ENCODE data around the gene ACD. TPM values are rescaled to one million over a fixed set of nuclear protein-coding genes. Genes with fewer than 3 reads are reported as not detected.

The ACD gene
- total and polyA plus RNA-seq, 9 of the 15 experiments (the other 6 are each of a cell fraction or from before 2014, with no cell fraction given): 4.2 to 47.4 (median 19.2) TPM

DNA sequence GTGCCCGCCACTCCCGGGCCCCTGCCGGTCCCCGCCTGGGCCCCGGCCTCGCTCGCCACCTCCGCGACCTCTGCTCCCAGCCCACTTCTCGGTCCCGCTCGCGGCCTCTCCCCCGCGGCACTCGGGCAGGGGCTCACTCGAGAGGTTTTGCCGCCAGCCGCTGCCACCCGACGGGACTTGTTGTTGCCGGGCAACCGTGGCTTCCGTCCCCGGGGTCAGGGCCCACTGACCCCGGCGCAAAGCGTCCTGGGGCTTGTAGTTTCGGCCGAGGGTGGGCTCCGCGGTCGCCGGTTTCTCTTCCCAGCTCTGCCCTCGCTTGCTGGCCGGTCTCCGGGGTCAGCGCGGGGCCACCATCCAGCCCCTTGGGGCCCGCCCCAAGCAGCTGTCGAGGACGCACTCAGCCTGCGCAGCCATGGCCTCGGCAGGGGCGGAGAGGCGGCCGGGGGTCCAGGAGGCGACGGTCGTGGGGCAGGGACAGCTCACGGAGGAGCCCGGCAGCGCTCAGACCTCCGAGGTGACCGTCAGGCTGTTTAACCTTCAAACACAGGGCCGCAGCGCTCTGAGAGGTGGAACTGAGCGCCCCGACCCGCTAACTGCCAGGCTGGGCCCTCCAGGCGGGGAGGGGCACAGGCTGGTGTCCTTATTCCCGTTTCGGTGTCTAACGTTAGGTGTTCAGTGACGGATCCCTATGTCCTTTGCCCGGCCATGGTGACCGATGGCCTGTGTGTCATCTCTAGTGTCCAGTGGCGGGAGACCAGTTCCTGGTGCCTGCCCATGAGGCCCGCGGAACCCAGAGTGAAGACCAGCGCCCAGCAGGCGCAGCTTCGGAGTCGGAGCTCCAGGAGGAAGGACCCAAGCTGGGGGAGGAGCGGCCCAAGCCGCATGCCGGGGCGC lies 6.7 kb upstream of the ACD start, which contains the start of the genes C16orf86 and ENKD1 (continued):
- TF ChIP-seq ZNF589 (CRISPR knock-in tag; IDR thresholded peaks at IDR 0.05; ENCODE audit: low read depth) (no peak), MECOM (CRISPR knock-in tag; IDR thresholded peaks at IDR 0.05) (no peak), TRIM24 (IDR thresholded peaks at IDR 0.05) (no peak), ZNF77 (CRISPR knock-in tag; IDR thresholded peaks at IDR 0.05) (no peak), XRCC3 (IDR thresholded peaks at IDR 0.05) (no peak), FOXA1 (IDR thresholded peaks at IDR 0.05; ENCODE audit: borderline replicate concordance) (no peak), HCFC1 (IDR thresholded peaks at IDR 0.05; ENCODE audit: low read depth, low read length) (peak; percentile 95), ZBTB7A (IDR thresholded peaks at IDR 0.05; ENCODE audit: borderline replicate concordance, control insufficient read depth, low read depth, low read length) (peak; percentile 95), ZNF695 (CRISPR knock-in tag; IDR thresholded peaks at IDR 0.05) (no peak), ZNF41 (CRISPR knock-in tag; conservative IDR thresholded peaks at IDR 0.05) (no peak), ZNF282 (CRISPR knock-in tag; IDR thresholded peaks at IDR 0.05) (no peak), ZKSCAN8 (CRISPR knock-in tag; IDR thresholded peaks at IDR 0.05) (no peak), PRDM10 (IDR thresholded peaks at IDR 0.05; ENCODE audit: partially characterized antibody) (no peak), HIVEP1 (CRISPR knock-in tag; IDR thresholded peaks at IDR 0.05) (no peak), ZNF124 (CRISPR knock-in tag; IDR thresholded peaks at IDR 0.05) (no peak), ZFP1 (CRISPR knock-in tag; IDR thresholded peaks at IDR 0.05) (no peak)
- TF ChIP-seq, protein P1, sequence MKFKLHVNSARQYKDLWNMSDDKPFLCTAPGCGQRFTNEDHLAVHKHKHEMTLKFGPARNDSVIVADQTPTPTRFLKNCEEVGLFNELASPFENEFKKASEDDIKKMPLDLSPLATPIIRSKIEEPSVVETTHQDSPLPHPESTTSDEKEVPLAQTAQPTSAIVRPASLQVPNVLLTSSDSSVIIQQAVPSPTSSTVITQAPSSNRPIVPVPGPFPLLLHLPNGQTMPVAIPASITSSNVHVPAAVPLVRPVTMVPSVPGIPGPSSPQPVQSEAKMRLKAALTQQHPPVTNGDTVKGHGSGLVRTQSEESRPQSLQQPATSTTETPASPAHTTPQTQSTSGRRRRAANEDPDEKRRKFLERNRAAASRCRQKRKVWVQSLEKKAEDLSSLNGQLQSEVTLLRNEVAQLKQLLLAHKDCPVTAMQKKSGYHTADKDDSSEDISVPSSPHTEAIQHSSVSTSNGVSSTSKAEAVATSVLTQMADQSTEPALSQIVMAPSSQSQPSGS (CRISPR knock-in tag; IDR thresholded peaks at IDR 0.05): no peak
- TF ChIP-seq, protein P2, sequence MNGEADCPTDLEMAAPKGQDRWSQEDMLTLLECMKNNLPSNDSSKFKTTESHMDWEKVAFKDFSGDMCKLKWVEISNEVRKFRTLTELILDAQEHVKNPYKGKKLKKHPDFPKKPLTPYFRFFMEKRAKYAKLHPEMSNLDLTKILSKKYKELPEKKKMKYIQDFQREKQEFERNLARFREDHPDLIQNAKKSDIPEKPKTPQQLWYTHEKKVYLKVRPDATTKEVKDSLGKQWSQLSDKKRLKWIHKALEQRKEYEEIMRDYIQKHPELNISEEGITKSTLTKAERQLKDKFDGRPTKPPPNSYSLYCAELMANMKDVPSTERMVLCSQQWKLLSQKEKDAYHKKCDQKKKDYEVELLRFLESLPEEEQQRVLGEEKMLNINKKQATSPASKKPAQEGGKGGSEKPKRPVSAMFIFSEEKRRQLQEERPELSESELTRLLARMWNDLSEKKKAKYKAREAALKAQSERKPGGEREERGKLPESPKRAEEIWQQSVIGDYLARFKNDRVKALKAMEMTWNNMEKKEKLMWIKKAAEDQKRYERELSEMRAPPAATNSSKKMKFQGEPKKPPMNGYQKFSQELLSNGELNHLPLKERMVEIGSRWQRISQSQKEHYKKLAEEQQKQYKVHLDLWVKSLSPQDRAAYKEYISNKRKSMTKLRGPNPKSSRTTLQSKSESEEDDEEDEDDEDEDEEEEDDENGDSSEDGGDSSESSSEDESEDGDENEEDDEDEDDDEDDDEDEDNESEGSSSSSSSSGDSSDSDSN (IDR thresholded peaks at IDR 0.05; ENCODE audit: borderline replicate concordance in 1 of 2, low read depth in 2 of 2, low read length in 2 of 2): no peak
- TF ChIP-seq, protein P3, sequence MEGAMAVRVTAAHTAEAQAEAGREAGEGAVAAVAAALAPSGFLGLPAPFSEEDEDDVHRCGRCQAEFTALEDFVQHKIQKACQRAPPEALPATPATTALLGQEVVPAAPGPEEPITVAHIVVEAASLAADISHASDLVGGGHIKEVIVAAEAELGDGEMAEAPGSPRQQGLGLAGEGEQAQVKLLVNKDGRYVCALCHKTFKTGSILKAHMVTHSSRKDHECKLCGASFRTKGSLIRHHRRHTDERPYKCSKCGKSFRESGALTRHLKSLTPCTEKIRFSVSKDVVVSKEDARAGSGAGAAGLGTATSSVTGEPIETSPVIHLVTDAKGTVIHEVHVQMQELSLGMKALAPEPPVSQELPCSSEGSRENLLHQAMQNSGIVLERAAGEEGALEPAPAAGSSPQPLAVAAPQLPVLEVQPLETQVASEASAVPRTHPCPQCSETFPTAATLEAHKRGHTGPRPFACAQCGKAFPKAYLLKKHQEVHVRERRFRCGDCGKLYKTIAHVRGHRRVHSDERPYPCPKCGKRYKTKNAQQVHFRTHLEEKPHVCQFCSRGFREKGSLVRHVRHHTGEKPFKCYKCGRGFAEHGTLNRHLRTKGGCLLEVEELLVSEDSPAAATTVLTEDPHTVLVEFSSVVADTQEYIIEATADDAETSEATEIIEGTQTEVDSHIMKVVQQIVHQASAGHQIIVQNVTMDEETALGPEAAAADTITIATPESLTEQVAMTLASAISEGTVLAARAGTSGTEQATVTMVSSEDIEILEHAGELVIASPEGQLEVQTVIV (CRISPR knock-in tag; IDR thresholded peaks at IDR 0.05; ENCODE audit: borderline replicate concordance): no peak

Data from K562 (cell line).